GM12878 (cell line): ENCODE data around the gene FBN2. TPM values are rescaled to one million over a fixed set of nuclear protein-coding genes. Genes with fewer than 3 reads are reported as not detected.

Experiments used
- ATAC-seq: fragments of 200-7000 bp; cut with Tn5 transposase; 3 replicates; pipeline ENCODE4 v1.9.1; 2020; ENCODE audit warnings: mild to moderate bottlenecking, moderate library complexity
- BruUV-seq: library from RNA; stranded (reverse); fragments of 400-500 nt; replicated peaks from 2 replicates; lab custom pipeline; 2021; lab: Mats Ljungman, UMichigan
- CTCF ChIA-PET: fragments of 300-600 bp; sonication (Branson Sonifier 250); formaldehyde crosslinking; extraction: SDS; loops from one replicate; lab custom pipeline; 2021; ENCODE audit warnings: inconsistent platforms; lab: Yijun Ruan, JAX
- POLR2A ChIA-PET: fragments of 350-600 bp; formaldehyde crosslinking; extraction: SDS; loops from one replicate; lab custom pipeline; 2021; ENCODE audit warnings: inconsistent platforms; lab: Charles Lee
- RAD21 ChIA-PET: fragments of 300-600 bp; sonication (Branson Sonifier 250); formaldehyde crosslinking; loops from one replicate; lab custom pipeline; 2023; ENCODE audit warnings: antibody characterized with exemption; ENCODE audit not compliant: unreplicated experiment; lab: Charles Lee
- SMC1A ChIA-PET: fragments of 300-600 bp; sonication (Branson Sonifier 250); formaldehyde crosslinking; loops from one replicate; lab custom pipeline; 2023; ENCODE audit not compliant: unreplicated experiment, uncharacterized antibody; lab: Charles Lee
- DNase-seq: peaks from one replicate; pipeline ENCODE4 v3.0.0-alpha.2; 2011; ENCODE audit warnings: low read depth, low spot score
- FAIRE-seq: peaks from 3 replicates; lab custom pipeline; 2011; peaks lifted over from hg19 to GRCh38; lab: Jason Lieb, UNC
- H2AFZ ChIP-seq: 2 replicates; pipeline ENCODE4 v1.6.0; 2011; ENCODE audit warnings: low read depth, low read length, control low read depth; ENCODE audit not compliant: control insufficient read depth
- H3K27ac ChIP-seq: 2 replicates; pipeline ENCODE4 v1.5.1; 2011; ENCODE audit warnings: control low read depth; ENCODE audit not compliant: control insufficient read depth, insufficient read depth
- H3K27me3 ChIP-seq, 2 experiments: replicated peaks in 1 of 2; 2 replicates each; pipeline versions ENCODE4 v1.6.0 to v1.6.1; 2011; ENCODE audit warnings: low read length in 1 of 2; ENCODE audit not compliant: control insufficient read depth in 2 of 2, insufficient read depth in 2 of 2
- H3K36me3 ChIP-seq, 2 experiments: 2 replicates each; pipeline ENCODE4 v1.5.1; 2011; ENCODE audit warnings: low read length in 1 of 2; ENCODE audit not compliant: control insufficient read depth in 2 of 2, insufficient read depth in 2 of 2
- H3K4me1 ChIP-seq: 2 replicates; pipeline ENCODE4 v1.6.1; 2011; ENCODE audit warnings: mild to moderate bottlenecking, low read length, moderate library complexity, mixed read lengths; ENCODE audit not compliant: control insufficient read depth, insufficient read depth
- H3K4me2 ChIP-seq: 2 replicates; pipeline ENCODE4 v1.6.0; 2011; ENCODE audit warnings: control low read depth; ENCODE audit not compliant: control insufficient read depth, insufficient read depth
- H3K4me3 ChIP-seq: fragments of 200-600 bp; sonication (generic); 2 replicates; pipeline ENCODE4 v1.5.1; 2016
- H3K79me2 ChIP-seq: 2 replicates; pipeline ENCODE4 v1.6.0; 2011; ENCODE audit warnings: low read length; ENCODE audit not compliant: control insufficient read depth, insufficient read depth
- H3K9ac ChIP-seq: 2 replicates; pipeline ENCODE4 v1.8.0; 2011; ENCODE audit warnings: low read length, control low read depth, mixed read lengths; ENCODE audit not compliant: control insufficient read depth, insufficient read depth
- H3K9me3 ChIP-seq: replicated peaks from 3 replicates; pipeline ENCODE4 v1.5.1; 2011; ENCODE audit warnings: mild to moderate bottlenecking, low read length; ENCODE audit not compliant: control insufficient read depth, insufficient read depth
- H4K20me1 ChIP-seq: 2 replicates; pipeline ENCODE4 v1.6.0; 2011; ENCODE audit not compliant: control insufficient read depth, insufficient read depth
- BHLHE40 ChIP-seq, 2 experiments: fragments of 450-650 bp in 1 of 2; IDR thresholded peaks; 2 replicates each; pipeline ENCODE4 v1.6.1; 2011 to 2017; ENCODE audit warnings: low read depth in 2 of 2, borderline replicate concordance in 1 of 2, improper control_type of control experiment in 1 of 2, low read length in 1 of 2, mild to moderate bottlenecking in 1 of 2
- CBFB ChIP-seq: IDR thresholded peaks from 2 replicates; pipeline ENCODE4 v1.6.1; 2016; ENCODE audit warnings: antibody characterized with exemption, low read depth
- CBX5 ChIP-seq: sonication (generic); IDR thresholded peaks from 2 replicates; pipeline ENCODE4 v1.6.1; 2016; ENCODE audit warnings: low read depth, moderate library complexity, mild to moderate bottlenecking, inconsistent platforms
- CHD4 ChIP-seq: fragments of 200-600 bp; sonication (generic); IDR thresholded peaks from 2 replicates; pipeline ENCODE4 v1.6.1; 2016; ENCODE audit warnings: mild to moderate bottlenecking
- HCFC1 ChIP-seq: fragments of 150-350 bp; IDR thresholded peaks from 2 replicates; pipeline ENCODE4 v1.6.1; 2014; ENCODE audit warnings: low read length
- HDAC6 ChIP-seq: fragments of 200-600 bp; sonication (generic); IDR thresholded peaks from one replicate; pipeline ENCODE4 v1.8.0; 2017; ENCODE audit warnings: antibody characterized with exemption; ENCODE audit not compliant: unreplicated experiment
- MEF2A ChIP-seq: IDR thresholded peaks from 2 replicates; pipeline ENCODE4 v1.6.1; 2011; ENCODE audit warnings: low read depth, mild to moderate bottlenecking, low read length, moderate library complexity; ENCODE audit not compliant: insufficient read depth
- RCOR1 ChIP-seq: conservative IDR thresholded peaks from 2 replicates; pipeline ENCODE4 v1.6.1; 2012; ENCODE audit warnings: low read depth, low read length, improper control_type of control experiment
- RFX5 ChIP-seq: IDR thresholded peaks from 2 replicates; pipeline ENCODE4 v1.6.1; 2011; ENCODE audit warnings: low read depth, low read length, improper control_type of control experiment
- SMAD5 ChIP-seq: IDR thresholded peaks from 2 replicates; pipeline ENCODE4 v1.6.1; 2016; ENCODE audit warnings: antibody characterized with exemption, low read depth
- SMC3 ChIP-seq: IDR thresholded peaks from 2 replicates; pipeline ENCODE4 v1.6.1; 2011; ENCODE audit warnings: low read length, improper control_type of control experiment, borderline replicate concordance
- ZNF24 ChIP-seq: fragments of 450-650 bp; IDR thresholded peaks from 2 replicates; pipeline ENCODE4 v1.6.1; 2017; ENCODE audit warnings: antibody characterized with exemption, mild to moderate bottlenecking
- WGBS: methylation state at CpG from one replicate; pipeline ENCODE4 v1.1.6; 2016; ENCODE audit warnings: low lambda C conversion rate; ENCODE audit not compliant: insufficient replicate concordance, insufficient coverage; ENCODE audit errors: missing lambda C conversion rate; 5-methylcytosine and 5-hydroxymethylcytosine counted together
- in situ Hi-C: fragments of 300-500 bp; cut with MboI; formaldehyde crosslinking; loops from 9 replicates; pipeline ENCODE4 v1.14.3; 2018; ENCODE audit warnings: mixed read lengths
- intact Hi-C: fragments of 100-400 bp; cut with micrococcal nuclease; formaldehyde crosslinking; loops from one replicate; pipeline ENCODE4 v1.14.2; 2022; ENCODE audit not compliant: unreplicated experiment
- polyA plus RNA-seq, 11 experiments: library from polyadenylated mRNA; depleted of rRNA in 4 of 11; unstranded in 6 of 11; stranded (reverse) in 5 of 11; fragments of >200 nt; fragmentation: Nextera tagmentation in 4 of 11; fragmentation: Illumina TruSeq in 1 of 11; extraction: Ambion mirVana in 4 of 11; extraction: Trizol in 1 of 11; gene quantifications; 1 replicate in 1 of 11; 2 replicates in 10 of 11; pipeline versions ENCODE4 v1.2.1 to v1.2.3, GENCODE V29; 2011 to 2016; ENCODE audit warnings: inconsistent platforms in 2 of 11, missing spikeins in 2 of 11, low read depth in 1 of 11
- total RNA-seq, 4 experiments: library from RNA; depleted of rRNA in 3 of 4; stranded (reverse); fragments of >200 nt in 3 of 4; fragmentation: Illumina TruSeq in 1 of 4; extraction: Trizol in 1 of 4; gene quantifications; 2 replicates each; pipeline versions ENCODE4 v1.2.1 to v1.2.3, GENCODE V29; 2013 to 2021
- TF ChIP-seq, protein P1 (sequence below): IDR thresholded peaks from 2 replicates; pipeline ENCODE4 v1.6.1; 2012; ENCODE audit warnings: mild to moderate bottlenecking, low read depth, low read length
- TF ChIP-seq, protein P2 (sequence below): IDR thresholded peaks from 2 replicates; pipeline ENCODE4 v1.6.1; 2012; ENCODE audit warnings: low read depth, low read length, improper control_type of control experiment
- TF ChIP-seq, protein P3 (sequence below): fragments of 150-350 bp; IDR thresholded peaks from 2 replicates; pipeline ENCODE4 v1.6.1; 2016; ENCODE audit warnings: low read depth, low read length

FBN2 gene
- total and polyA plus RNA-seq, 10 of the 15 experiments (the other 5 are each of a cell fraction or from before 2014, with no cell fraction given): 0.01 to 0.98 (median 0.10) TPM; not detected in 3

DNA sequence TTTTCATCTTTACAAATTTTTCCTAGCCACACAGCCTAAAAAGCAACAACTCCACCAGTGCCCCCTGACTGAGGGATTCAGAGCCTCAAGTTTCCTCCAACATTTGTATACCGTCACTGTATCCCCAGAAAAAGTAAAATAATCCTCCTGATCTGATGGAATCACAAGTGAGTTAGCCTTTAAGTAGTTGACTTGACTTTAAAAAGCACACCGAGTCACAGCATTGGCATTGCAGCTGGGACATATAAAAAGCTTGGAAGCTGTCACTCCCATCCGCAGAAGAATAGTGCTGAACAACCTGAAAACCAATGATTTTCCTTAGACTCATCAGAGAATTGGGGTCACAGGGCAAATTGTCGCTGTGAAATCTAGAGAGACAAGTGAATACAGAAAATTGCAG lies 41.6 kb upstream of the FBN2 start:
- no peak for FAIRE-seq
- WGBS: 9% methylated on average over 4 of the region's 4 CpGs
- in situ Hi-C loops: no loop called here

More for the DNA sequence above, 41.6 kb upstream of the FBN2 start:
- ChIA-PET CTCF (no interaction called here), RAD21 (no interaction called here), POLR2A (no interaction called here), SMC1A (no interaction called here)
- Histone ChIP-seq H2AFZ (no peak overlapping the region), H3K4me2 (no peak overlapping the region), H3K79me2 (no peaks in the 10 kb centered on the region), H3K4me3 (no peak overlapping the region), H3K36me3 (no peaks in the 10 kb centered on the region), H3K9ac (no peak overlapping the region), H3K27ac (no peak overlapping the region), H4K20me1 (no peaks in the 10 kb centered on the region), H3K9me3 (no peaks in the 10 kb centered on the region), H3K27me3 (no peaks in the 10 kb centered on the region), H3K4me1 (no peaks in the 10 kb centered on the region)
- DNase-seq (no peak), ATAC-seq (no peak)
- intact Hi-C loops: no loop called here
- TF ChIP-seq, protein P1, sequence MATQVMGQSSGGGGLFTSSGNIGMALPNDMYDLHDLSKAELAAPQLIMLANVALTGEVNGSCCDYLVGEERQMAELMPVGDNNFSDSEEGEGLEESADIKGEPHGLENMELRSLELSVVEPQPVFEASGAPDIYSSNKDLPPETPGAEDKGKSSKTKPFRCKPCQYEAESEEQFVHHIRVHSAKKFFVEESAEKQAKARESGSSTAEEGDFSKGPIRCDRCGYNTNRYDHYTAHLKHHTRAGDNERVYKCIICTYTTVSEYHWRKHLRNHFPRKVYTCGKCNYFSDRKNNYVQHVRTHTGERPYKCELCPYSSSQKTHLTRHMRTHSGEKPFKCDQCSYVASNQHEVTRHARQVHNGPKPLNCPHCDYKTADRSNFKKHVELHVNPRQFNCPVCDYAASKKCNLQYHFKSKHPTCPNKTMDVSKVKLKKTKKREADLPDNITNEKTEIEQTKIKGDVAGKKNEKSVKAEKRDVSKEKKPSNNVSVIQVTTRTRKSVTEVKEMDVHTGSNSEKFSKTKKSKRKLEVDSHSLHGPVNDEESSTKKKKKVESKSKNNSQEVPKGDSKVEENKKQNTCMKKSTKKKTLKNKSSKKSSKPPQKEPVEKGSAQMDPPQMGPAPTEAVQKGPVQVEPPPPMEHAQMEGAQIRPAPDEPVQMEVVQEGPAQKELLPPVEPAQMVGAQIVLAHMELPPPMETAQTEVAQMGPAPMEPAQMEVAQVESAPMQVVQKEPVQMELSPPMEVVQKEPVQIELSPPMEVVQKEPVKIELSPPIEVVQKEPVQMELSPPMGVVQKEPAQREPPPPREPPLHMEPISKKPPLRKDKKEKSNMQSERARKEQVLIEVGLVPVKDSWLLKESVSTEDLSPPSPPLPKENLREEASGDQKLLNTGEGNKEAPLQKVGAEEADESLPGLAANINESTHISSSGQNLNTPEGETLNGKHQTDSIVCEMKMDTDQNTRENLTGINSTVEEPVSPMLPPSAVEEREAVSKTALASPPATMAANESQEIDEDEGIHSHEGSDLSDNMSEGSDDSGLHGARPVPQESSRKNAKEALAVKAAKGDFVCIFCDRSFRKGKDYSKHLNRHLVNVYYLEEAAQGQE: no peak
- no peak for TF ChIP-seq CHD4
- no peak for TF ChIP-seq MEF2A
- no peak for TF ChIP-seq SMC3
- no peak for TF ChIP-seq CBFB
- TF ChIP-seq HCFC1: no peak
- TF ChIP-seq BHLHE40 (IDR thresholded peaks at IDR 0.05; ENCODE audit: borderline replicate concordance in 1 of 2, low read depth in 2 of 2, low read length in 1 of 2): no peak
- TF ChIP-seq RCOR1: no peak
- no peak for TF ChIP-seq CBX5
- no peak for TF ChIP-seq RFX5
- TF ChIP-seq HDAC6: no peak
- TF ChIP-seq, protein P2, sequence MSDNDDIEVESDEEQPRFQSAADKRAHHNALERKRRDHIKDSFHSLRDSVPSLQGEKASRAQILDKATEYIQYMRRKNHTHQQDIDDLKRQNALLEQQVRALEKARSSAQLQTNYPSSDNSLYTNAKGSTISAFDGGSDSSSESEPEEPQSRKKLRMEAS: no peak
- no peak for TF ChIP-seq SMAD5
- TF ChIP-seq, protein P3, sequence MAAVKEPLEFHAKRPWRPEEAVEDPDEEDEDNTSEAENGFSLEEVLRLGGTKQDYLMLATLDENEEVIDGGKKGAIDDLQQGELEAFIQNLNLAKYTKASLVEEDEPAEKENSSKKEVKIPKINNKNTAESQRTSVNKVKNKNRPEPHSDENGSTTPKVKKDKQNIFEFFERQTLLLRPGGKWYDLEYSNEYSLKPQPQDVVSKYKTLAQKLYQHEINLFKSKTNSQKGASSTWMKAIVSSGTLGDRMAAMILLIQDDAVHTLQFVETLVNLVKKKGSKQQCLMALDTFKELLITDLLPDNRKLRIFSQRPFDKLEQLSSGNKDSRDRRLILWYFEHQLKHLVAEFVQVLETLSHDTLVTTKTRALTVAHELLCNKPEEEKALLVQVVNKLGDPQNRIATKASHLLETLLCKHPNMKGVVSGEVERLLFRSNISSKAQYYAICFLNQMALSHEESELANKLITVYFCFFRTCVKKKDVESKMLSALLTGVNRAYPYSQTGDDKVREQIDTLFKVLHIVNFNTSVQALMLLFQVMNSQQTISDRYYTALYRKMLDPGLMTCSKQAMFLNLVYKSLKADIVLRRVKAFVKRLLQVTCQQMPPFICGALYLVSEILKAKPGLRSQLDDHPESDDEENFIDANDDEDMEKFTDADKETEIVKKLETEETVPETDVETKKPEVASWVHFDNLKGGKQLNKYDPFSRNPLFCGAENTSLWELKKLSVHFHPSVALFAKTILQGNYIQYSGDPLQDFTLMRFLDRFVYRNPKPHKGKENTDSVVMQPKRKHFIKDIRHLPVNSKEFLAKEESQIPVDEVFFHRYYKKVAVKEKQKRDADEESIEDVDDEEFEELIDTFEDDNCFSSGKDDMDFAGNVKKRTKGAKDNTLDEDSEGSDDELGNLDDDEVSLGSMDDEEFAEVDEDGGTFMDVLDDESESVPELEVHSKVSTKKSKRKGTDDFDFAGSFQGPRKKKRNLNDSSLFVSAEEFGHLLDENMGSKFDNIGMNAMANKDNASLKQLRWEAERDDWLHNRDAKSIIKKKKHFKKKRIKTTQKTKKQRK: no peak
- TF ChIP-seq ZNF24: no peak
- BruUV-seq: no TSS peak
